AG08395 (cell line): ENCODE results near the gene DOK7.

Experiments used
- DNase-seq: peaks from one replicate; pipeline ENCODE4 v3.0.0; 2012; ENCODE audit warnings: mixed read lengths, low spot score

The DOK7 gene

DNA sequence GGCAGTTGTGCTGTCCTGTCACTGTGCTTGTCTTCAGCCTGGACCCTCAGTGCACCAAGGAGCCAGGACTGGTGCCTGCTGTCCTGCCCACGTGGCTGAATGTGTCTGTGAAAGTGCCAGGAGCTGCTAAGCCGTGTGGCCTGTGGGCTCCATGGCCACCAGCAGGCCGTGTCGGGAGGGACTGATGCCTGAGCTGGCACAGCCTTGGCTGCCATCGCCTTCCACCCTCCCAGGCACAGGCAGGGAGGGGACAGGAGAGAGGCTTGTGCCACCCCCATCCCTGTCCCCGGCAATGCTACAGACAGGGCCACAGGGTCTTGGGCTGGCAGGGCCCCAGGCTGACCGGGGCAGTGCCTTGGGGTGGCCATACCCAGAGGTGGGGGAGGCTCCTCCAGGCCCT is 24.8 kb downstream of the DOK7 start:
- no peak for DNase-seq

DNA sequence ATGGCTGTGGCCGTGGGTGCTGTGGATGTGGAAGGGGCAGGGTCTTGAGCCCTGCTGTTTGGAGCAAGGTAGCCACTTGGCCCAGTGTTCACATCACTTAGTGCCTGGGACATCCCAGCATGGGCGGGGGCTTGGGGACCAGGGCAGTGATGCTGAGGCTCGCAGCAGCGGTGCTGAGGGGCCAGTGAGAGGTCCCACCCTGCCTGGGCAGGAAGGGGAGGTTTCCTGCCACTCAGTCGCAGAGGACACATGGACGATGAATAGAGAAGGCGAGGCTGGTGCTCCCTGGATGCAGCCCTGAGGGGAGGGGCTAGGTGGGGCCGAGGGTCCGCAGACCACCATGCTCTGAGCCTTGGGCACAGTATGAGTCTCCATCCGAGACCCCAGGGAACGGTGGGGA is 25.7 kb downstream of the DOK7 start:
- no peak for DNase-seq

DNA sequence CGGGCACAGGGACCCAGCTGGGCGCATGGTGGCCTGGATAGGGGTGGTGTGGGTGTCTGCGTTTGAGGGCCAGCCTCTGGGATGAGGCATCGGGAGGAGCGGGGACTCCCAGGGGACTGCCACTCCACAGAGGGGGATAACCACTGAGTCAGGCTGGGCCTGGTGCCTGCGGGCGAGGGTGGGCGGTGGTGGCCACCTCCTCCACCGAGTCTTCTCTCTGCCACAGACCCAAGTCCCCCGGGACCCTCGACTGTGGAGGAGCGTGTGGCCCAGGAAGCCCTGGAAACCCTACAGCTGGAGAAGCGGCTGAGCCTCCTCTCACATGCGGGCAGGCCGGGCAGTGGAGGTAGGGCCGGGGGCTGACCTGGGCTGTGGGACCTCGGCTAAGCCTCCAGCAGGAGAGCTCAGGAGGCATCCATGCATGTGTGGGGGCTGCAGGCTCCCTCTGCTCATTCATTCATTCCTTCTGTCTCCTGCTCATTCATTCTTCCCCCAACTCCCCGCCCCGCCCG is 26.4 kb downstream of the DOK7 start:
- DNase-seq = no peak

DNA sequence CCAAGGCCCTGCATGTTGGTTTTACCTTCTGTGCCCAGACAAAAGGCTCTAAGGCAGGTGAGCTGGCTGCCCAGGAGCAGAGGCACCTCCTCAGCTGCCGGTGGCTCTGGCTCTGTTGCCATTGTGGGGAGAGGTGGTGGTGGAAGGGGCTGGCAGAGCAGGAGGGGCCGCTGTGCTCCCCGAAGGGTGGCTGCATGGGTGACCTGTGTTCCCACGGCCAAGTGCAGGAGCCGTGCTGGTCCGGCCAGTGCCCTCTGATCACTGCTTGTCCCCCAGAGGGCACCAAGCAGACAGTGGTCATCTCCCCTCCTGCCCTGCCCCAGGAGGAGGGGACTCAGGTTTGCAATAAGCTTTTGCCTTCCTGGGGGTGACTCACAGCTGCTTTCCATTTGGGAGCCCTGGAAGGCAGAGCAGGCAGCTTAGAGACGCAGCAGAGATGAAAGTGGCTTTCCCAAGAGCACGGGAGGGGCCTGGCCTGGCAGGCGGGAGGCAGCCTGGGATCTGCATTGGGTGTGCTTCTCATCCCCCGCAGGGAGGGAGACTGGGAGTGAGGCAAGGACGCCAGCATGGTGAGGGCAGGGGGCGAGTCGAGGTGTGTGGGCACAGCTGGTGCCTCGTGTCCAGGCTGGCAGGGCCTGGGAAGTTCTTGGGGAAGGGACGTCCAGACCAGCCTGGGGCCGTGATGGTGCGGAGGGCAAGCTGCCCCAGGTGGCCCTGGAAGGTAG is 28.7 kb downstream of the DOK7 start:
- peak; percentile 69 for DNase-seq

DNA sequence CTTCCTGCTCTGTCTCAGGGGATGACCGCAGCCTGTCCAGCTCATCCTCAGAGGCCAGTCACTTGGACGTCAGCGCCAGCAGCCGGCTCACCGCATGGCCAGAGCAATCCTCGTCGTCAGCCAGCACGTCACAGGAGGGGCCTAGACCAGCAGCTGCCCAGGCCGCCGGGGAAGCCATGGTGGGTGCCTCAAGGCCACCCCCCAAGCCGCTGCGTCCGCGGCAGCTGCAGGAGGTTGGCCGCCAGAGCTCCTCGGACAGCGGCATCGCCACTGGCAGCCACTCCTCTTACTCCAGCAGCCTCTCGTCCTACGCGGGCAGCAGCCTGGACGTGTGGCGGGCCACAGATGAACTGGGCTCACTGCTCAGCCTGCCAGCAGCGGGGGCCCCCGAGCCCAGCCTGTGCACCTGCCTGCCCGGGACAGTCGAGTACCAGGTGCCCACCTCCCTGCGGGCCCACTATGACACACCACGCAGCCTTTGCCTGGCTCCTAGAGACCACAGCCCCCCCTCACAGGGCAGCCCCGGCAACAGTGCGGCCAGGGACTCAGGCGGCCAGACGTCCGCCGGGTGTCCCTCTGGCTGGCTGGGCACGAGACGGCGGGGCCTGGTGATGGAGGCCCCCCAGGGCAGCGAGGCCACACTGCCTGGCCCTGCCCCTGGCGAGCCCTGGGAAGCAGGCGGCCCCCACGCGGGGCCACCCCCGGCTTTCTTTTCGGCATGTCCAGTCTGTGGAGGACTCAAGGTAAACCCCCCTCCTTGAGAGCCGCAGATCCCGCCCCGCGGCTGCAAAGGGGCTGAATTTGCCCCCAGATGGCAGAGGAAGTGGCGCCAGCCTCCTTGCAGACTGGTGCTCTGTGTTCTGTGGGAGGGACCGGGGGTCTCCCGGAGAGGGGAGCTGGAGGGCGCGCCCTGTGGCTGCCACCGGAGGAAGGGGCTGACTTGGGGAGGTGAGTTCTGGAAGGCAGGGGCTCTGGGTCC is 29.9 kb downstream of the DOK7 start:
- no peak for DNase-seq

DNA sequence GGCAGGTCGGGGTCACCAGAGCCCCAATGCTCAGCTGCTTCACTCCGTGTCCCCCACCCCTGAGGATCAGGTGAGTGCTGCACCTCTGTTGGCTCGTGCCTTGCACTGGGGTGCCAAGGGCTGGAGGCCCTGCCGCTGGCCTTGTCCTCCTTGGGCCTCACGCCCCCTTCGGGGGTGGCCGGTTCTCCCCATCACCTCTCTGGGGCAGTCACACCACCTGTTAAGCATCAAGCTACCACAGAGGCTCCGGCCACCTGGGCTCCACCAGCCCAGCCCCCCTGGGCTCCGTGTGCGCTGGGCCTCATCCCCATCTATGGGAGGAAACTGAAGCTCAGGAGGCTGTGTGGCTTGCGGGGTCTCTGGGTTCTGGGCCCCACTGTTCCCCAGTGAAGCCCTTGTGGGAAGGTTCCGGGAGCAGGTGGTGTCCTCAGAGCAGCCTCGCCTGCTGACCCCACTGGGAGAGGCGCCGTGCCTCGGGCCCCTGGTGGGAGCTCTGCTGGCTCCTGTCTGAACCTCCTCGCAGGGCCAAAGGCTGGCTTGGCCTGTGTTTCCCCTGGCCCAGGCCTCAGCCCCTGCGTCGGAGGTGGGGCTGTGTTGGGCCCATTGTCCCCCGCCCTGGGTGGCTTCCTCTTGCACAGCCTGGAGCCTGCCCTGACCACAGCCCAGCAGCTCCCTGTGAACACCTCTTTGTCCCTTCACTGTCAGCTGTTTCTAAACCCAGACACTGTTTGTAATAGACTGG is 30.8 kb downstream of the DOK7 start:
- no peak for DNase-seq

DNA sequence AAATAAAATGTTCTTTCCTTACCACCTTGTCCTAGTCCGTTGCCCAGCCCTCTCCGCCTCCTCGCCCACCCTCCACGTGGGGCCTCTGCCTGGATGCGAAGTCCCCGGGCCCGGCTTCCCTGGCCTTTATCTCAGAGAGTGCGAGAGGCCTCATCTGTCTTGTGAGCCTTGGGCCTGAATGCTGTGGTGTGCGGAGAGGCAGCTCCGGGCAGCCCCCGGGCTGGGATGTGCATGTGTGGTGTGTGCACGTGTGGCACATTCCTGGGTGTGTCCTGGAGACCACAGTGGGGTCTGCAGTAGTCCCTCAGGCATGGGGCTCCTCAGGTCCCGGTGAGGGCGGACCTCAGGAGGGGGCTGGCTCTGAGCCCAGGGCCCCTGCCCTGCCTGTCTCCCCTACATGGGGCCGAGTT is 31.4 kb downstream of the DOK7 start:
- DNase-seq = no peak

DNA sequence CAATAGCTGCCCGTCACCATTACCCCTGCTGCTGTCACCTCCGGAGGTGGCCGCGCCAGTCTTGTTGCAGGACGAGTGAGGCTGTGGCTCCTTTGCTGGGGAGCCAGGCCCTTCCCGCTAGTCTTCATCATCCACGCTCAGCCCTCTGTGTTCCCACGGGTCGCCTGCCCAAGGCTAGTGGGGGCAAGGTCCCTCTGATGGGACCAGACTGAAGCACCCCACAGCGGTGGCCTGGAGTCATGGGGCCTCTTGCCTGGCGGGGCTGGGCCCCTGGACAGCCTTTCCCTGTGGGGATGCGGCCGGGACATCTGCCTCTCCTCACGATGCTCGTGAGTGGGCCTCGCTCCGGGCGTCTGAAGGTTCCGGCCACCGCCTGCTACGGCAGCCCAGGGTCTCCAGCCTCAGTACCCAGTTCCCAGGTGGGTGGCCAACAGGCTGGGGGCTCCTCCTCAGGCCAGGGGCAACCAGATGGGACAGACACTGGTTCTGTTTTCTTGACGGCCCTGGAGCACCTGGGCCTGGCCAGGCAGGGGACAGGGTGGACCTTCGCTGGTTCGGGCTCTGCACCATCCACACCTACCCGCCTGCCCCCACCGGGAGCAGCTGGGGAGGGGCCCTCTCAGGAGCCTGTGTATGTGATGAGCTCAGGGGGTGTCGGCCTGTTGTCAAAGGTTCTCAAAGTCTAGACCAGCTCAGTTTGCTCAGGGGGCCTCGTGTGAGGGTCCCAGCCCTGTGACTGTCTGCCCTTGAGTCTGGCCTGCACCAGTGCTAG is 32.3 kb downstream of the DOK7 start:
- DNase-seq = no peak

DNA sequence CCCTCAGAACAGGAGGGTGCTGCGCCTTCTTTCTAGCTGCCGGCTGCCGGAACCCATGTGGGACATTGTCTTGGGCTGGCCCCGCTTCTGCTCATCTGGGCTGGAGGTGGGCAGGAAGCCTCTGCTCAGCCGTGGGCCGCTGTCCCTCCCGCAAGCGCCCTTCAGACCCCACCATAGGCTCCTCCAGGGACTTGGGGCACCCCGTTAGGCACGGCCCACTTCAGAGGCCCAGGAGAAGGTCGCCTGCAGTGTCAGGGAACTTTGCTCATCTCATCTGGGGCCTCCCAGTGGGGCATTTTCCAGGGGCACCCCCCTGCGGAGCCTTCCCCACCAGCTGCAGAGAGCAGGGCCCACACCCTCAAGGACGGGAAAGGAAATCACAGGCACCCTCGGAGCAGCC is 32.9 kb downstream of the DOK7 start:
- DNase-seq = no peak

DNA sequence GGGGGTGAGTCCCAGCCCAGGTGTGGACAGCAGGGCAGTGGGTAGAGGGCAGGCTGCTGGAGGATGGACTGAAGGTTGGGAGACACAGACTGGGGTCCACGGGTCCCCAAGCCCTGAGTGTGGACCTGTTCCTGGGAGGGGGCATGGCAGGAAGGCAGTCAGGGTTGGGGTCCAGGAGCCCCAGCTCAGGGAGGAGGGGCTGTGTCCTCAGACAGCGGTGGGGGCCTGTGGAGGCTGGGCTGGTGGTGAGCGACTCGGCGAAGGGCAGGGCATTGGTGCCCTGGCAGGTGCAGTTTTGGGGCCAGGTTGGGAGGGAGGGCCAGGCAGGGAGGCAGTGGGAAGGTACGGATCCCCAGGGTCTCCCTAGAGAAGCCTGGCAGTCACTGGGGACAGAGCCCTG is 34.0 kb downstream of the DOK7 start:
- no peak for DNase-seq

DNA sequence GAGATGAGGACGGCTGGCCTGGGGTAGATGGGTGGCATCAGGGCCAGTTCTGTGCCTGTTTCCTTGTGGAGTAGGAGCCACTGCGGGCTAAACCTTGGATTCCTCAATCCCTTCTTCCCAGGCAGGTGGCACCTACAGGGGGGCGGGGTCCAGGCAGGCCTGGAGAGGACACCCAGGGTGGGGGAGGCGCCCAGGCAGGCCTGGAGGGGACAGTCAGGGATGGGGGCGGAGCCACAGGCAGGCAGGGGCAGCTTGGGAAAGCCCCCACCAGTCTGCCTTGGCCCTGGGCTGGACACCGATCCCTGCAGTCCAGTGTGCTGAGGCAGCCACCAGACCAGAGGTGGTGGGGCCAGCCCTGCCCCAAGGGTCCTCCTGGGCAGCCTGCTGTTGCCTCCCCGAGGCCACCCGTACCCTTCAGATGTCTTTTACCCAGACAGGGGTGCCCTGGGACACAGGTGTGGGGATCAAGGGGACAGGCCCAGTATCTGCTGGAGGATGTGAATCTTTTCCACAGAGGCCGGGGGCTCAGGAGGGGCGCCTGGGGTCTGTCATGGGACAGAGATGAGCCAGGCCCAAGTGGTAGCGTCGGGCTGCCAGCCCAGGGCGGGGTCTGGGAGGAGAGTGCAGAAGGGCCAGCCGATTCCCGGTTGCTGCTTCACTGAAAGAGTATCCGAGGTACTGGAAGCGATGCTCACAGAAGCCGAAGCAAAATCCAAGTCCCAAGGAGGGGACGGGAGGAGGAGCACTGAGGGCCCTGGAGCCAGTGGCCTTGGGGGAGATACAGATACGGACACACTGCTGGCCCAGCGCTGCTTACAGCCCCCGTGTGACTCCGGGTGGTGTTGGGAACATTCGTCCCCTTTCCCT is 34.6 kb downstream of the DOK7 start:
- DNase-seq = no peak

DNA sequence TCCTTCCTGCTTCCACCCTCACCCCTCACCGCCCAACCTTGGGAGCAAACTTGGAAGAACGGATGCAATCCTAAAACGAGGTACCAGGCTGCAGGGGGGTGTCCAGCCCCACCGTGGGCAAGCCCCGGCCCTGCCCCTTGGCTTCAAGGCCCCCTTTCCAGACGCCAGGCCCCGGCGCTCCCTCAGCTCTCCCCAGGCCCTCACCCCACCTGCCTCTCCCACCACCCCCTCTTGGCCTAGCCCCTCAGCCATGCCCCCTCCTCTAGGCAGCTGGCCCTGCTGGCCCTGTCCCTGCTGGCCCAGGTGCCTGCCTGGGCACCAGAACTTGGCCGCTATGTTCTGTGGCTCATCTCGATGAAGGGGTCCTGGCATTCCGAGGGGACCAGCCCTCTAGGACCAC is 35.3 kb downstream of the DOK7 start:
- no peak for DNase-seq

DNA sequence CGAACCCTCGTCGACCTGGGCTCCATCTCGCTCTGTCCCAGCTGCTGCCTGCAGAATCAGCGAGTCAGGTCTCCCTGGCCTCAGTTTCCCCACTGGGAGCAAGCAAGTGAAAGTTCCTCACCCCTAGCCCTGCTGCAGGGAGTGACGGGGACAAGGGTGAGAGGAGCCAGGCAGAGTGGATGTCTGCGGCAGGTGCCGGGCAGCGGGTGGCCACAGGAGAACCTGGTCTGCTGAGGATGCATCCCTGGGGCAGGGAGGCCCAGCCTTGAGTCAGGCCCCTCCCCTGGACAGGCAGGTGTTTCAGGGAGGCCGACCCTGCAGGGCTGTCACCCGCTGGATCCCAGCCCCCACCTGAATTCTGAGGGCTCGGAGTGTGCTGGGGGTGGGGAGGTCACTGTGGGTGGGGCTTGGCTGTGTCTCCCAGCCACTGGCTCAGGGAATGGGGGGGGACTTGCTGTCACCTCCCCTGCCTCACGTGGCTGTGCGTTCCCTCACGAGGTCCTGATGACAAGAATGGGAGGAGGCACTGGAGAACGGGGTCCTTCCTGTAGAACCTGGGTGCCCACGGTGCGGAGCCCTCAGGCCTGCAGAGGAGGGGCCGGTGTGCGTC is 35.9 kb downstream of the DOK7 start:
- no peak for DNase-seq

DNA sequence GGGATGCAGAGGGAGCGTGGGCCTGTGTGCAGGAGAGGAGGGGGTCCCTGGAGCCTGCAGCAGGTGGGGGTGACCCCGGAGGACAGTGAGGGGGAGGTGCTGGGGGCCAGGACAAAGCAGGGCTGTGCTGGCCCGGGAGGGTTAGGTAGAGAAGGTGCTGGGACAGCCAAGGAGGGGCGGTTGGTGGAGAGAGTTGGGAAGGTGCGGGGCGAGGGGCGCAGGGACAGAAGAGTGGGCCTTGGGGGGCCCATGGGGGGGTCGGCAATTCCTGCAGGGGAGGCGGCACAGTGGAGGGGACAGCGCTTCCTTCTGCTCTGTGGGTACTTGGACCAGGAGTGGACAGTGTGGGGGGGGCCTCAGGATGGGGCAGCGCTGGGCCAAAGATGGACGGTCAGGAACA is 36.6 kb downstream of the DOK7 start:
- no peak for DNase-seq

DNA sequence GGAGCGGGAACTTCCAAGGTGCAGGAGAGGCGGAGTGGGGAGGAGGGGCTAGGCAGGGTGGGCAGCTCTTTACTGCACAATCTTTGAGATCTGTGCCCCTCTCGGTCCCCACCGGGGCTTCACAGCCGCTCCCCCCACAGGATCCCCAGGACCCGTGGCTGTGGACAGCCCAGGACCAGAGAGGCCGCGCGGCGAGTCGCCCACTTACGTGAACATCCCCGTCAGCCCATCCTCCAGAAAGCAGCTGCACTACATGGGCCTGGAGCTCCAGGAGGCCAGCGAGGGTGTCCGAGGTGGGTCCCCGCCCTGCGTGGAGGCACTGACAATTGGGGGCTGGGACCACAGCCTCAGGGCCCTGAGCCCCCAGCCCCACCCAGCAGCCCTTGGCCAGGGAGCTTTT is 37.0 kb downstream of the DOK7 start:
- DNase-seq = no peak

DNA sequence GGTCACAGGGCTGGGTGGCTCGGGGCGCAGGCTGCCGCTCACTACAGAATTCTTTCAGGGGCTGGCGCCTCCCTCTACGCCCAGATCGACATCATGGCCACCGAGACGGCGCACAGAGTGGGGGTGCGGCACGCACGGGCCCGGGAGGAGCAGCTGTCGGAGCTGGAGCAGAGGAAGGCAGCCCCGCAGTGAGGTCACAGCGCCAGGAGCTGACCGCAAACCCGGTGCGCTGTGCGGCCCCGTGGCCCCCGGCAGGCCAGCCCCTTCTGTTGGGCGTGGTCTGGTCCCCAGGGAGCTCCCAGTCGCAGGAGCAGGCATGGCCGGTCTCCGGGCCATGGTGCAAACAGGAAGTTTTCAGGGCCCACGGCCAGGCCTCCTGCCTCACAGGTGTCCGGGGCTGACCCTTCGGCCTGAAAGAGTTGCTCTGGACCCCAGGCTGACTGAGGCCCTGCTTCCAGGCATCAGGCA is 37.6 kb downstream of the DOK7 start:
- no peak for DNase-seq

DNA sequence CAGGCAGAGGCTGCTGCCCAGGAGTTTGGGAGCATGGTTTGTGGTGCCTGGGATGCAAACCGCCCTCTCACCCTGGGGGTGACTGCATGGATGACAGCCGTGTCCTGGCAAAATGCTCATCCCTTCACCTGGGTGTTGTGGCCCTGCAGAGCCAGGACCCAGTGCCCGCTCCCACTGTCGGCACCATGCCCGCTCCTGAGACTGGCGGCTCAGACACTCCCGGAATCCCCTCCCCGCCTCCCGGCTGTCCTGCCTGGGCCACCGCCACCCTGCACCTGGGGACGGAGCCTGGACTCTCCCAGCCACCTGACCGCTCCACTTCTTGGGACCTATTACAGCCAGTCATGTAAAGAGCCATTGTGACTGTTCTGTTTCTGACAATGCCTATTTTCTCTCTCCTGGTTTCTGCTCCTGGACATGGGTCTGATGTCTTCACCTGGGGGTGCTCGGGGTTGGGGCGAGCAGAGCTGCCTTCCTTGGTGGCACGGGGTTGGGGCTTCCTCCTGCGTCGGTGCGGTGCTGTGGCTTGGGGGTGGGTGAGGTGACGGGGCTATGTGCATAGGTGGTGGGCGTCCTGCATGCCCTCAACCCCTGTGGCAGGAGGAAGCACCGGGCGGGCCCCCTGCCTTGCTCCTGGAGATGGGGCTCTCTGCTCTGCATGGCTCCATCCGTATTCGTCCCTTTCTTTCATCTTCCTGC is 38.2 kb downstream of the DOK7 start:
- DNase-seq = no peak

DNA sequence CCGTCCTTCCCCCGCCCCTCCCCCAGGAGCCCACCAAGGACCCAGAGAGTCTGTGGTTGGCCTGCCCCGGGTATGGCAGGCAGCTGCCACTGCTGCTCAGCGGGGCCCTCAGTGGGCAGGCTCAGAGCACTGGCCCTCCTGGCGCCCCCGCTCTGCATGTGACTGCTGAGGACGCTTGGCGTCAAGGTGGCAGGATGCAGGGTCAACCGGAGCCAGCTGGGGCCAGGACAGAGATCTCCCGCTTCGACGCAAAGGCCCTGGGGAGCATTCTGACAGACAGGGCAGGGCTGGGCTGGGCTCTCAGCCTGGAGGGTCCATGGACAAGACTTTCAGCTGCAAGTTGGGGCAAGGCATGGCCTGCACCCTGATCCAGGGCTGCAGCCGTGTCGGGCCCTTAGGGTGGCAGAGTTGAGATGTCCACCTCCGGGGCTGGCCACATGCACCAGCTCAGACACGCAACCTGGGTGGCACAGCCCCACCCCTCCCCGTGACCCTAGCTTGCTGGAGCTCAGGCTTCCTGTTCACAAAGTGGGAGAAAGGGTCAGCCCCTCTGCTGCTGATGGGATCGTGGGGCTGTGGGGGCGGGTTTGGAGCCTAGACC is 38.8 kb downstream of the DOK7 start:
- DNase-seq = no peak
